CD4-positive, alpha-beta T cell treated with Interleukin-17A for 1 hour (primary cell): ENCODE measurements around the gene OPCML.

Experiments used
- DNase-seq: peaks from one replicate; pipeline ENCODE4 v3.0.0-alpha.2; 2020

OPCML gene

GRCh38 chr11:132771746-132772145 lies 760.6 kb downstream of the OPCML start:
- DNase-seq, result no peak

GRCh38 chr11:132770829-132771530 lies 761.3 kb downstream of the OPCML start:
- no peak for DNase-seq

- DNase-seq, result no peak
These were observed 768.8 kb downstream of the OPCML start for GRCh38 chr11:132763503-132763902.

- no peak for DNase-seq
These were observed 776.4 kb downstream of the OPCML start for GRCh38 chr11:132755934-132756333.

GRCh38 chr11:132751516-132752250 lies 780.6 kb downstream of the OPCML start:
- DNase-seq, result no peak

GRCh38 chr11:132746305-132746704 lies 786.0 kb downstream of the OPCML start:
- no peak for DNase-seq

GRCh38 chr11:132745306-132745705 lies 787.0 kb downstream of the OPCML start:
- no peak for DNase-seq

GRCh38 chr11:132744771-132745170 lies 787.5 kb downstream of the OPCML start:
- no peak for DNase-seq

- DNase-seq, result no peak
These were observed 788.7 kb downstream of the OPCML start for GRCh38 chr11:132743601-132744000.

GRCh38 chr11:132742929-132743328 lies 789.4 kb downstream of the OPCML start:
- no peak for DNase-seq

GRCh38 chr11:132734217-132734616 lies 798.1 kb downstream of the OPCML start:
- no peak for DNase-seq

GRCh38 chr11:132728026-132728425 lies 804.3 kb downstream of the OPCML start:
- no peak for DNase-seq

GRCh38 chr11:132721526-132721925 lies 810.8 kb downstream of the OPCML start:
- no peak for DNase-seq

GRCh38 chr11:132719684-132720083 lies 812.6 kb downstream of the OPCML start:
- DNase-seq, result no peak

- peak; percentile 53 for DNase-seq
These were observed 813.3 kb downstream of the OPCML start for GRCh38 chr11:132718711-132719671.

- DNase-seq, result no peak
These were observed 814.5 kb downstream of the OPCML start for GRCh38 chr11:132717824-132718223.

GRCh38 chr11:132716037-132716436 lies 816.3 kb downstream of the OPCML start:
- DNase-seq, result no peak

GRCh38 chr11:132714859-132715440 lies 817.4 kb downstream of the OPCML start:
- DNase-seq, result no peak

- DNase-seq, result no peak
These were observed 819.8 kb downstream of the OPCML start for GRCh38 chr11:132712466-132712865.

GRCh38 chr11:132704781-132705375 lies 827.4 kb downstream of the OPCML start:
- no peak for DNase-seq

- no peak for DNase-seq
These were observed 839.4 kb downstream of the OPCML start for GRCh38 chr11:132692891-132693290.

GRCh38 chr11:132691848-132692550 lies 840.3 kb downstream of the OPCML start:
- DNase-seq, result no peak
